H1 (cell line): ENCODE measurements around the gene CLPTM1L. TPM values are rescaled to one million over a fixed set of nuclear protein-coding genes. Genes with fewer than 3 reads are reported as not detected.

Experiments
- BRCA1 ChIP-seq: IDR thresholded peaks from 2 replicates; pipeline ENCODE4 v1.6.1; 2012; ENCODE audit warnings: low read depth, low read length, improper control_type of control experiment
- CHD2 ChIP-seq: IDR thresholded peaks from 2 replicates; pipeline ENCODE4 v1.6.1; 2012; ENCODE audit warnings: low read length, improper control_type of control experiment
- PHF8 ChIP-seq: fragments of 200-600 bp; sonication (generic); conservative IDR thresholded peaks from 2 replicates; pipeline ENCODE4 v1.7.1; 2012; ENCODE audit warnings: low read depth, mild to moderate bottlenecking, inconsistent platforms, low read length, moderate library complexity
- POU5F1 ChIP-seq: IDR thresholded peaks from 2 replicates; pipeline ENCODE4 v1.6.1; 2011; ENCODE audit warnings: low read depth, mild to moderate bottlenecking, low read length, moderate library complexity
- SIX5 ChIP-seq: IDR thresholded peaks from 2 replicates; pipeline ENCODE4 v1.6.1; 2011; ENCODE audit warnings: mild to moderate bottlenecking, low read depth, low read length
- SP2 ChIP-seq: IDR thresholded peaks from 2 replicates; pipeline ENCODE4 v1.6.1; 2012; ENCODE audit warnings: mild to moderate bottlenecking, low read length, inconsistent platforms
- SUZ12 ChIP-seq: fragments of 200-600 bp; sonication (generic); IDR thresholded peaks from 2 replicates; pipeline ENCODE4 v1.6.1; 2012; ENCODE audit warnings: mild to moderate bottlenecking, inconsistent platforms, low read length, moderate library complexity, mixed read lengths
- TAF1 ChIP-seq: IDR thresholded peaks from 2 replicates; pipeline ENCODE4 v1.6.1; 2011; ENCODE audit warnings: mild to moderate bottlenecking, low read depth, low read length
- ZNF274 ChIP-seq: IDR thresholded peaks from 2 replicates; pipeline ENCODE4 v1.7.0; 2012; ENCODE audit warnings: low read length, borderline replicate concordance; ENCODE audit errors: extremely low read depth
- polyA plus RNA-seq, 7 experiments: library from polyadenylated mRNA; depleted of rRNA in 3 of 7; stranded (reverse) in 5 of 7; unstranded in 2 of 7; fragments of >200 nt in 5 of 7; fragments of 200-250 nt in 2 of 7; gene quantifications; 1 replicate in 5 of 7; 2 replicates in 1 of 7; 4 replicates in 1 of 7; pipeline versions ENCODE4 v1.2.1 to v1.2.3, GENCODE V29; 2011 to 2013; ENCODE audit warnings: missing spikeins in 2 of 7, mixed read lengths in 2 of 7
- total RNA-seq: library from RNA; stranded (reverse); fragmentation: NEBNext Ultra II Directional; extraction: Animal tissue kit (Norgen Biotek cat#: 25700); gene quantifications from 2 replicates; pipeline ENCODE4 v1.2.1, GENCODE V29; 2021
- TF ChIP-seq, protein P1 (sequence below): IDR thresholded peaks from 2 replicates; pipeline ENCODE4 v1.6.1; 2011; ENCODE audit warnings: low read depth, mild to moderate bottlenecking, low read length; ENCODE audit not compliant: insufficient read depth

Gene CLPTM1L
- total and polyA plus RNA-seq, 2 of the 8 experiments (the other 6 are each of a cell fraction or from before 2014, with no cell fraction given), result 102 to 119 TPM

DNA sequence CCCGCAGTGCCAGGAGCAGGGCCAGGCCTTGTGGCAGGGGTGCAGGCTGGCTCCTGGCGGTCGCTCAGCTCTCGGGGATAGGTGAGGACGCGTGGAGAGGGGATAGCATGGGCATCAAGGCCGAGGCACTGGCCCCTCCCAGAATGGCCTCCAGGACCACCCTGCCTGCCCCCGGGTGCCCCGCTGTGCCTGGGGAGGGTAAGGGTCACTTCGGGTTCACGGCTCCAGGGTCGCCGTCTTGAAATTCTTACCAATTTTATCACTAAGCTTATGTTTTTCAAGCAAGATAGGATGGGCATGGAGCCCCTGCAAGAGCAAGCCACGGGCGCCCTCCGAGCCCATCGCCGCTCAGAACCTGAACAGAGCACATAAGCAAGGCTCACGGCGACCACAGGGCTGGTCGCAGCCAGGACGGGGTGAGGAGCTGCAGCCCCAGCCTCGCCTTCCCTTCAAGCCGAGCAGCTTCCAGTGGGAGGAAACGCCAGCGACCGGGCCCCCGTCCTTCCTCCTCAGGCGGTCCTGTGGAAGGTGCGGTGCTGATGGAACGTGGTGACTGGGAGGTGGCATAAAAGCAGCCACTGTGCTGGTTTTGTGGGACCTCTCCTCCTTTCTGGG lies 14.2 kb upstream of the CLPTM1L start (continued):
- TF ChIP-seq PHF8 (no peak), SUZ12 (no peak), TAF1 (no peak), BRCA1 (no peak), POU5F1 (no peak), SP2 (no peak), CHD2 (no peak), ZNF274 (no peak), SIX5 (no peak)
- TF ChIP-seq, protein P1, sequence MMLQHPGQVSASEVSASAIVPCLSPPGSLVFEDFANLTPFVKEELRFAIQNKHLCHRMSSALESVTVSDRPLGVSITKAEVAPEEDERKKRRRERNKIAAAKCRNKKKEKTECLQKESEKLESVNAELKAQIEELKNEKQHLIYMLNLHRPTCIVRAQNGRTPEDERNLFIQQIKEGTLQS, result no peak
